HTR-8/SVneo (cell line): ENCODE measurements around the gene STARD8.
"Not testable (repeated sequence)": the region's sequence is repeated elsewhere in the genome, so short reads cannot be mapped to it uniquely, and the experiment has no call there.

Source experiments
- DNase-seq: peaks from one replicate; pipeline ENCODE4 v3.0.0; 2011; ENCODE audit warnings: low spot score, mixed read lengths; ENCODE audit not compliant: insufficient read length
- FAIRE-seq: peaks from 2 replicates; lab custom pipeline; 2011; peaks lifted over from hg19 to GRCh38; lab: Jason Lieb, UNC

Gene STARD8

DNA sequence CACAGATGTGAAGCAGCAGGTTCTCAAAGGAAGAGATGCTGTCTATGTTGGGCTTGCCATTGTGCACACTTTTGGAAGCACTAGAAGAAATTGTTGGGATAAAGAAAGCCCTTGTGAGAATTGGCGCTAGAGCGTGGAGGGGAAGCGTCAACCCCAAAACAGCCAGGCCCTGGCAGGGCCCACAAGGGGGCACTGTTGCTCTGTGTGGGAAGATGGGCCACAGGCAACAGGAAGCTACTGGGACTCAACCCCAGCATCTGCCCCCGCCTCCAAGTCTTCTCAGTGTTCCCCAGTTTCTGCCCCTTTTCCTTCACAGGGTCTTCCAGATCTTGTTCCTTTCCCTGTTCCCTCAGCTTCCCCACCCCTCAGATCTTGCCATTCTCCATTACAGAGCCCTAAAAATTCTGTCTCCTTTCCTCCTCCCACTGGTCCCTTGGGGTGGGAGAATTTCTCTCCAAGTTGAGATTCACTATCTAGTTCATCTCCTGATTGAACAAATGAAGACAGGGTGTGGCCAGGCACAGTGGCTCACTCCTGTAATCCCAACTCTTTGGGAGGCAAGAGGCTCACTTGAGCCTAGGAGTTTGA lies 85.5 kb downstream of the STARD8 start:
- peak; percentile 41 for DNase-seq
- FAIRE-seq, result no peak

DNA sequence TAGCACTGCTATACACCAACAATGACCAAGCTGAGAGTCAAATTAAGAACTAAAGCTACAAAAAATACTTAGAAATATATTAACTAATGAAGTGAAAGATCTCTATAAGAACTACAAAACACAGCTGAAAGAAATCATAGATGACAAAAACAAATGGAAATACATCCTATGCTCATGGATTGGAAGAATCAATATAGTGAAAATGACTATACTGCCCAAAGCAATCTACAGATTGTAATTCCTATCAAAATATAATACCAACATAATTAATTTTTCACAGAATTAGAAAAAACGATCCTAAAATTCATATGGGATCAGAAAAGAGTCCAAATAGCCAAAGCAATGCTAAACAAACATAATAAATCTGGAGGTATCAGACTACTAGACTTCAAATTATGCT lies 87.8 kb downstream of the STARD8 start:
- no peak for FAIRE-seq
- no peak for DNase-seq

DNA sequence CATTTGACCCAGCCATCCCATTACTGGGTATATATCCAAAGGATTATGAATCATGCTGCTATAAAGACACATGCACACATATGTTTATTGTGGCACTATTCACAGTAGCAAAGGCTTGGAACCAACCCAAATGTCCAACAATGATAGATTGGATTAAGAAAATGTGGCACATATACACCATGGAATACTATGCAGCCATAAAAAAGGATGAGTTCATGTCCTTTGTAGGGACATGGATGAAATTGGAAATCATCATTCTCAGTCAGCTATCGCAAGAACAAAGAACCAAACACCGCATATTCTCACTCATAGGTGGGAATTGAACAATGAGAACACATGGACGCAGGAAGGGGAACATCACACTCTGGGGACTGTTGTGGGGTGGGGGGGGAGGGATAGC lies 94.4 kb downstream of the STARD8 start:
- DNase-seq, FAIRE-seq: not testable (repeated sequence)

DNA sequence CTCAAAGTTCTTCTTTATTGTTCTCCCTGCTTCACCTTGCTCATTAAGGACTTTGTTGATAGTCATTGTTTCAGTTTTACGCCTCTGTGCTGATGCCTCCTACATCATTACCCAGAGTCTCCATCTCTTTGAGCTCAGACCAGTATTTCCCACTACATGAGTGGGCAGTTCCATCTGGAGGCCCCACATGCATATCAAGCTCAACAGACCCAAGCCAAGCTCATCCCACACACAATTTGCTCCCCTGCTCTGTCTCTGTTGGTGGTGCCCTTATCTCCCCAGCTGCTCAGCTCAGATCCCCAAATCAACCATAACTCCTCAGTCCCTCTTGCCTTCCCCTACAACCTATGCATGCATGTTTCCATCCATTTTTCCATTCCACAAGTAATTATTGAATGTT lies 96.3 kb downstream of the STARD8 start:
- FAIRE-seq, result no peak
- no peak for DNase-seq

DNA sequence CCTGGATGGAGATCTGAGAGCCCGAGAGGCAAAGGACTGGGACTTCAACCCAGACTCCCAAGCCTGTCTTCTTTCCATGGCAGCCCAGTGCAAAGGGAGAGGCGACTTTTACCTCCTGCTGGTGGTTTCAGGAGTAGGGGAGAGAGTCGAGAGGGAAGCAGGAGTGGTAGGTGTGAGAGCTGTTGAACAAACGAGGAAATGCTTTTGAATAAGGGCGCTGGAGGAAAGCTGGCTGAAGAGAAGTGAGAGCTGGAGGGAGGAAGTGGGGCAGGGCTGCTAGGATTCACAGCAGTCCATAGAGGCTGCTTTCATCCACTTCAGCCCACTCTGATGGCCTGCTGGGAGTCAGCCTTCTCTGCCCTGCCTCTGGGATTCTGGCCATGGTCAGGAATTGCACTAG lies 99.5 kb downstream of the STARD8 start:
- DNase-seq, result no peak
- no peak for FAIRE-seq

DNA sequence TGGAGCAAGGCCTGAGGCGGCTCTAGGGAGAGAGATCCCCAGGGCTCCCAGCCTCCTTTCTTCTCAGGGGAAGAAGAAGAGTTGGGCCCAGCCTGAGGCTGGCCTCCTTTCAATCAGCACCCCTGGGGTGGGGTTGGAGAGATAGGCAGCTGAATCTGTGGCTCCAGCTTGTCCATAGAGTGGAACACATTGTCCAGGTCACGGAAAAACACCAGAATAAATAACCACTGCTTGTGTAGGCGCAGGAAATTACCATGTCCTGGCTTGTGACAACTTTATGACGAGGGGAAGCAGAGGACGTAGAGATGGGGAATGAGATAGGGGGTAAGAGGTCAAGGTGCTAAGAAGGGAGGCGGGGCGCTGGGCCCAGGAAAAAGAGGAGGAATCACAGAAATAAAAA lies 100.6 kb downstream of the STARD8 start:
- no peak for FAIRE-seq

DNA sequence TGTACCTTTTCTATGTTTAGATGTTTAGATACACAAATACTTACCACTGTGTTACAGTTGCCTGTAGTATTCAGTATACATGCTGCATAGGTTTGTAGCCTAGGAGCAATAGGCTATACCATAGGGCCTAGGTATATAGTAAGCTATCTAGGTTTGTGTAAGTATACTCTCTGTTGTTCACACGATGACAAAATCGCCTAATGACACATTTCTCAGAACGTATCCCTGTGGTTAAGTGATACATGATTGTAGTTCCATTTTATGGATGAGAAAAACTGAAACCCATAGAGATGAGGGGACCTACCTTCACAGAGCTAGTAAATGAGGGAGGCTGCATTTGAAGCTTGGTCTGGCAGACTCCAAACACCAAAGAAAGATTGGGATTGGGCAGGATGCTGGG lies 102.0 kb downstream of the STARD8 start:
- no peak for FAIRE-seq
- no peak for DNase-seq

More for the DNA sequence above, 100.6 kb downstream of the STARD8 start:
- DNase-seq, result no peak

DNA sequence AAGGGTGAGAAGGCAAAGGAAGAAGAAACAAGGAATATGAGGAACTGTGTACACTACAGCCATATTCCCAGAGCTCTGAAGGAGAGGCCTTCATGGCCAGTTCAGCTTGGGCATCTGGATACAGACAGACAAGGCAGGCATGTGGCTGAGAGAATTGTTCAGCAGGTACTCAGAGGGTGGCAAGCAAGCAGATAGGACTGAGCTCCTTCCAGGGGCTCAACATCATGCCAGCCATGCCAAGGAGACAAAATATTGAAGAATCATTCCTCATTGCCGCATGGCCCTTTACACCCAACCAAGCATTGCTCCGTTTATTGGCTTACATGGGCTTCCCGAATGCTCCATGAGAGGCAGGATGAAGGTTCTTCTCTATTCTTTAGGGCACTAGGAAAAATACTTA lies 102.8 kb downstream of the STARD8 start:
- DNase-seq (no peak), FAIRE-seq (no peak)

DNA sequence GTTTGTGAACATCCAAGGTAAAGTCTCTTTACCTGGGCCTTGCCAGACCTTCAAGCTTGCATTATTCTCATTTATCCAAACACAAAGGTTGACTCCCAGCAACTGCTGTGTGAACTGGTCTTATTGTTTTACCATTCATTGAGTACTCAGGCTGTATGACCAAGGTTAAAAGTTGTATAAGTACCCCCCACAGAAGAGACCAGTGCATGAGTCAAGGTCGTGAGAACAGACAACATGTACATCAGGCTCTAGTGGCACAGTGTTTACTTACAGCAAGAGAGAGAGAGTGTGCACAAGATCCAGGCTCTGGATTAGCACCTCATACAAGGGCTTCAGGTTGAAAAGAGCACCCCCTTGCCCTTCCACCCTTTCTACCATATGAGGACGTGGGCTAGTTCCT lies 103.9 kb downstream of the STARD8 start:
- DNase-seq (no peak), FAIRE-seq (no peak)

DNA sequence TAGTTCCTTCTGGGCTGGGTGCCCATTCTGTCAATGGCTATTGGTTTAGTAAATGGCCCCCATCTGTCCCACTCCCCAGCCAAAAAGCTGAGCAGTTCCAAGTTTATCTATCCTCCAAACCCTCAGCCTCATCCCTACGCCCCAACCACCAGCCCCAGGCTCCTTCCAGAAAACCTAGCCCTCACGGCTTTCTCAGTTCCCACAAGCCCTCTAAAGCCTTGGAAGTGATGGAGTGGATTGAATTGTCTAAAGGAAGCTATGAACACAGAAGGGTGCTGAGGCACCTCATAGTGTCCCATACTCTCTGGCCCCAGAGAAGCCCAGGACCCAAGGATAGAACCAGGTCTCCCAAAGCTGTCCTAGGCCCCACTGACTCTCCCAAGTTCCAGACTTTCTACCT lies 105.8 kb downstream of the STARD8 start:
- no peak for FAIRE-seq
- DNase-seq, result no peak

DNA sequence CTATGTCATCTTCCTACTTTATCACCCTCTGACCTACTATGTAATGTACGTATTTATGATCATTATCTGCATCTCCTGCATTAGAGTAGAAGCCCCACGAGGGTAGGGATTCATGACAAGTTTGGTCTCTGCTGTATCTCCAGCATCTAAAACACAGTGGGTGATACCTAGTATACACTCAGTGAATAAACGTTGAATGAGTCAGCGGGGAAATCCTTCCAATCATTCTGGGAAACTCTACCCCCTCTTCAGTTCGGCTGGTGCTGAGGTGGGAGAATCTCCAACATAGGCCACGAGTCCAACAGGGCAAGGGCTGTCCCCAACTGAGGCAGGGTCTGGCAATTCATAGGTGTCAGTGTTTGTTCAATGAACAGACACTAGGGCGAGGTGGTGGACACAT lies 106.9 kb downstream of the STARD8 start:
- DNase-seq (no peak), FAIRE-seq (no peak)

DNA sequence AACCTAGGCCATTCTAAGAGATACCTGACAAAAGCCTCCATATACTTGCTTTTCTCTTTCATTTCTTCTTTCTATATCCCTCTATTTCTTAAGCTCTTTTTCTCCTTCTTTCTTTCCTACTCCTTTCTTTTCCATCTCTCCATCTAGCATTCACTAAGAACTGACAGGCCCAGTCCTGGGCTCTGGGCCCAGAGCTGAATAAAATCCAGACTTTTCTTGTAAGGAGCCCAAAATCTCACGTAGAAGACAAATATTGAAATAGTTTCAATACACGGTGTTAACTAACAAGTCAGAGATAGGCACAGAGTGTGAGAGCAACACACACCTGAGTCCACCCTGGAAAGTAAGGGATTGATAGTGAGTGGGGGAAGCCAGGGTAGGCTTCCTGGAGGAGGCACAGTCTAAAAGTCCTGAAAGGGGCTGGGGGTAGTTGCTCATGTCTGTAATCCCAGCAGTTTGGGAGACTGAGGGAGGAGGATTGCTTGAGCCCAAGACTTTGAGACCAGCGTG lies 108.2 kb downstream of the STARD8 start:
- FAIRE-seq, result no peak

DNA sequence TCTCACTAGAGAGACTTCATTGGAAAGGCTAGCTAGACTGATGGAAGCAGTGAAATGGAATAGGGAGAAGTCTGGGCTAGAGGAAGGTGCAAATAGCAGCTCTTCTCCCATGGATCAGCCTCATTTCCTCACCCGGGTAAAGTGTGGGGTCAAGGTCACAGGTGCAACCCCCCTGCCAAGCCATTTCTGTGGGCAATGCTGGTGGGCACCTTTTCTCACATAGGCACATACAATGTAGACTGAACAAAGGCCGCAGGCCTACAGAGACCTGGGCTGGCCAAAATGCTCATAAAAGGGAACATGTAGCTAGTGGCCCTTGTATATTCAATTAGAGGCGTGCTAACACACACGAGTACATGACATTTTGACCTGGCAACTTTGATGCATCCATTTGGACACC lies 109.9 kb downstream of the STARD8 start:
- DNase-seq, result no peak
- FAIRE-seq, result no peak

More for the DNA sequence above, 108.2 kb downstream of the STARD8 start:
- no peak for DNase-seq

DNA sequence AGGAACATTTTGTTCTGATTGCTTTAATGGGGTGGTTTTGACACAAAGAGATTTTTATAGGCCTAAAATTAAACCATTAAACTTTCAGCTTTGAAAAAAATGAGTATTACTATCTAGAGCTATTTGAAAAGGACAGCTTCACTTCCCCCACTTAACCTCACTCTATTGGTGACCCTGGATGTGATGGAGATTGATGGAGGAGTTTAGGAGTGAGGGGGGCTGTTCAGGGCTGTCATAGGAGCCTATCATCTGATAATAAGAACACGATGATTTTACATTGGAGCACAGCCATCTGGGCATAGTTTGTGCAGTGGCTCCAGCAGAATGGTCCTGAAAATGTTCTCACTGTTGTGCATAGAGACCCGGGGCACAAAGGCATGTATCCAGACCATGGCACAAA lies 110.3 kb downstream of the STARD8 start:
- FAIRE-seq, result no peak
- no peak for DNase-seq

DNA sequence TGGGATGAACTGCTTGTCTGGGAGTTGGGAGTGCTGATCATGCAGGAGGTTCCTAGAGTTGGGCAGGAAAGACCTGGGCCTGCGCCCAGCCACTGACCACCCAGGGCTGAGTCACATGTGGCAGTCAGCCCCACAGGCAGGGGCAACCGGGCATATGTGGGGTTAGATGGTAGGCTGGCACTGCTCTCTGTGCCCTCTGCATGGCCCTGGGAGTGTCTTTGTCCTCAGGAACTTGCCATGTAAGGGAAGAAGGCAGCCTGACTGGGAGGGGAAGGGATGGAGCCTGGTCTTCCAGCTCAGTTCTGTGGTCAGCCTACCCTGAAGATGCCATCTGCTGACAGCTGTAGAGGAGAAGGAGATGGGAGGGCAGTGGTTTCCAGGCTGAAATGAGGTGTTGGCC lies 111.2 kb downstream of the STARD8 start:
- no peak for FAIRE-seq
- no peak for DNase-seq

DNA sequence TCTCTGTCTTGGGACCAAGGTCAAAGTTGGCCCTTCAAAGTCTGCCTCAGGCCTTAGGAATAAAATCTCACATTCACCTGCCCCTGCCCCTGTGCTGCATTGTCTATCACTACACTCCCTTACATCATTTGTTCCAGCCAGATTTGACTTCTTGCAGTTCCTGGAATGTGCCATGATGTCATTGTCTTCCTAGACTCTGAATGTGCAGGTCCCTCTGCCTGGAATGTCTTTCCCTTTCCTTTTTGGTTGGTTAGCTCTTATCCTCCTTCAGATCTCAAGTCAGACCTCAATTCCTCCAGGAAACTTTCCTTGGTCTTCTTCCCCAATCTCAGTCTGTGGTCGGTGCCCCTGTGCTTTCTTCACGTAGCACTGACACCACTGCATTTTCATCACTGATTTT lies 113.6 kb downstream of the STARD8 start:
- DNase-seq (no peak), FAIRE-seq (no peak)

DNA sequence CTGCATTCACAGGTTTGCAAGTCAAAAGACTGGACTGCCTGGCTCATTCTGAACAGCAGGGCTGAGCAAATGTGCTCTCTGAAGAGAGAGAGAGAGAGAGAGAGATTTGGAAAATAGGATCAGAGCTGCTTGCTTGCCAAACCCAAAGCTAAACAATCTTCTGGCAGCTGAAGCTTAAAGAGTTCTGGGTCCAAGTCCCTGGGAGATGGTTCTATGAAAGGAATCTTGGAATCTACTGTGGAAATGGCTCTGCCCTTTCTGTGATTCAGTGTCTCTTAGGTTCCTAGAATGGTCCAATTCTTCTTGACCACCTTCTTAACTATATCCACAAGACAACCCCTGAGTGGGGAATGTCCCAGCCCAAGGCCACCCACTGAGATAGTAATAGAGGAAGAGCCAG lies 115.3 kb downstream of the STARD8 start:
- DNase-seq, result no peak
- no peak for FAIRE-seq

DNA sequence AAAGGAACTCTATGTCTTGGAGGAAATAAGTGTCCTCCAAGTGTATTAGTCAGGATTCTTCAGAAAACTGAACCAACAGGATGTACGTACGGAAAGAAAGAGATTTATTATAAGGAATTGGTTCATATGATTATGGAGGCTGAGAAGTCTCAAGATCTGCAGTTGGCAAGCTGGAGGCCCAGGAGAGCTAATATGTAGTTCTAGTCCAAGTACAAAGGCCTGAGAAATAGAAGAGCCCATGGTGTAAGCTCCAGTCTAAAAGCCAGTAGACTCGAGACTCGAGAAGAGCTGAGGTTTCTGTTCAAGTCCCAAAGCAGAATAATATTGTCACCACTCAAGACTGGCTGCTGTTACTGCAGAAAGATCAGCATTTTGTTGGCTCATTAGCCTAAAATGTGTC lies 116.0 kb downstream of the STARD8 start:
- DNase-seq, result no peak
- FAIRE-seq, result no peak
